GM18499 (cell line): ENCODE data around the gene AXIN2.
"Not testable (repeated sequence)": the region's sequence is repeated elsewhere in the genome, so short reads cannot be mapped to it uniquely, and the experiment has no call there.

Experiments used
- ATAC-seq: cut with Tn5 transposase; IDR thresholded peaks from one replicate; pipeline ENCODE4 v1.9.1; 2021; ENCODE audit warnings: moderate number of reproducible peaks; ENCODE audit not compliant: insufficient read depth, unreplicated experiment

Gene AXIN2

DNA sequence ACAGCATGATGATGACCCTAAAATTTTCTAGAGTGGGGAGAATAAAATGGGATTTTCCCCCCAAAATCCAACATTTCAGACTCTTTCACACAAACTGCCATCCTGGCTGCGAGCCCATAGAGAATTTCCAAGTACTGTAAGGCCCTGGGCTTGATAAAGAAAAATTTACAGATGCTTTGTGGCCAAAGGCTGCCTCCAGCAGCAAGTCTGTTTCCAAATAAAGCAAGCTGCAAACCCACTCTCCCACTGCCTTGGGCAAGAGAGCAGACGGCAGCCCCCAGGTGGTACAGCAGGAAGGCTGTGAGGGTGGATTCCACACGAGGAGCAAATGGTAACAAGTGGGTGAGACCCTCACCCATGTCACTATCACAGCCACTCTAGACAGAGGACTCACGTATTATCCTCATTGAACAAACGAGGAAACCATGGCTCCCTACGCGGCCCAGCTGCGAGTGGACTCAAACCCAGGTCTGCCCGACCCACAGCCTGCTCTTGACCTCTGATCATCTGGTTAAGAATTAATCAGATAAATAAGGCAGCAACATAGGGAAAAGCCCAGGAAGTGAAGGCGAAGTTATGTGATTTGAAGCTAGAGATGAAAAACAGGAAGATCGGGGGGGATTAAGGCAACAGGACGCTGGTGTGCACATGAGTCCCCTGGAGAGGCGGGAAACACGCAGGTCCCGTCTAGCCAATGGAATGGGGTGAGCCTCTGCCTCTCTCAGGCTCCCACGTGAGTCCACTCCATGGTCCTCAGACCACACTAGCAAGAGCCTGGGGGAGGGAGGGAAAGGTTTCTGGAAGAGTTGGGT lies 37.4 kb downstream of the AXIN2 start:
- no peak for ATAC-seq

DNA sequence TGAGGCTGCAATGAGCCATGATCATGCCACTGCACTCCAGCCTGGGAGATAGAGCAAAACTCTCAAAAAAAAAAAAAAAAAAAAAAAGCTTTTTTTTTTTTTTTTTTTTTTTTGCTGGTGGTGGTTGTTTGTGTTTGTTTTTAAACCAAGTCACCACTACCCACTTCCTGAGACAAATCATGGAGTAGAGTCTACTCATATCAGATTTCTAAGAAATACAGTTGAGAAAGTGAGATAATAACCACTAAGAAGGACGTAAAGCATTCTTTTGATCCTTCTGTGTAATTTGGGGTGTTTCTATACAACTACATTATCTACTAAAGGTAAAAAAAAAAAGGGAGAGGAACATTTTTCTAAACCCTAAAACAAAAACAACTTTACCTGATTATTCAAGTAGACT lies 38.0 kb downstream of the AXIN2 start:
- ATAC-seq, result no peak

DNA sequence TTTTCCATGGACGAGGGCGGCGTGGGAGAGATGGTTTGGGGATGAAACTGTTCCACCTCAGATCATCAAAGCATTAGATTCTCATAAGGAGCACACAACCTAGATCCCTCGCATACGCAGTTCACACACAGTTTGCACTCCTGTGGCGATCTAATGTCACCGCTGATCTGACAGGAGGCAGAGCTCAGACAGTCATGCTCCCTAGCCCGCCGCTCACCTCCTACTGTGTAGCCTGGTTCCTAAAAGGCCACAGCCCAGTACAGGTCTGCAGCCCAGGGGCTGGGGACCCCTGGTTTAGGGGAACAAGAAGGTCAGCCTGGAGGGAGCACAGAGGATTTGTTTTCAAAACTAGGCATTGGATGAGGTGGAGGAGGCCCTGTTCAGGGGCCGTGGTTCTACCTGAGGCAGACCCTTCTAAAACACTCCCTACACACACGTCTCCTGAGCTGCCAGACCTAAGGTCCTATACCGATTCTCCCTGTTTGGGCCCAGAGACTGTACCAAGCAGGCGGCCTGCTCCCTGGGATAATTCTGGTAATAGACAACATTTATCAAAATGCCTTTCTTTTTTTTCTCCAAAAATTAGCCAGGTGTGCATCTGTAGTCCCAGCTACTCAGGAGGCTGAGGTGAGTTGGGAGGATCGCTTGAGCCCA lies 38.6 kb downstream of the AXIN2 start:
- no peak for ATAC-seq

DNA sequence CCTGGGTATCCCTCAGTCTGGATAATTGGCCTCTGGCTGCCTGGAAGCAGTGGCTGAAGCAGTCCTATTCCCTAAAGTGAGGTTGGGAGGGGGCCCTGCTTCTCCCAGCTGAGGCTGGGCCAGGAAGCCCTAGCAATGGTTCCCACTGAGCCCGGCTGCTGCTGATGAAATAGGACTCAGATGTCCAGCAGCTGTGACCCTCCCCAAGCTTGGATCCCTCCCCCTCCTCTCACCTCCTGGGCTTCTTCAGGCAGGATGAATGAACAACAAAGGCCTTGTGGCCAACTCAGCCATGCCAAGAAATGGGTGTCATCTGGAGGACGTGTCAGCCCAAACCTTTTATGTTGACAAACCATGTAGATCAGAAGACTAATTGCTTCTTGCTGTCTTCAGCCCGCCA lies 42.0 kb downstream of the AXIN2 start:
- no peak for ATAC-seq

DNA sequence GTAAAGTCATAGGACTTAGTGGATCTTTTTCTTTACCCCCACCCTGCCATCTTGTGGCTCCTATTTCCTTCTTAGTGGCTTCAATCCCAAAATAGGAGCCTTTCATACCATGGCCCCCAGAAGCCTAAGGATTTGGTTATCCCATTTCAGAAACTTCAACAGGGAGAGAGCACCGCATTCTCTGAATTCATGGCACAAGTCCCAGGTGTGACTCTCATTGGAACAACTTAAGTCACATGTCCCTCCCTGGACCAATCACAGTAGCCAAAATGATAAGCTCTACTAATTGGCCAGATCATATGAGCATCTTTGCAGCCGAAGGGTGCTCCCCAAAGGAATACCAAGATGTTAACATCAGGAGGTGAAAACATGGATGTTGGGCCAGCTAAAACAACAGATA lies 43.2 kb downstream of the AXIN2 start:
- ATAC-seq, result no peak

DNA sequence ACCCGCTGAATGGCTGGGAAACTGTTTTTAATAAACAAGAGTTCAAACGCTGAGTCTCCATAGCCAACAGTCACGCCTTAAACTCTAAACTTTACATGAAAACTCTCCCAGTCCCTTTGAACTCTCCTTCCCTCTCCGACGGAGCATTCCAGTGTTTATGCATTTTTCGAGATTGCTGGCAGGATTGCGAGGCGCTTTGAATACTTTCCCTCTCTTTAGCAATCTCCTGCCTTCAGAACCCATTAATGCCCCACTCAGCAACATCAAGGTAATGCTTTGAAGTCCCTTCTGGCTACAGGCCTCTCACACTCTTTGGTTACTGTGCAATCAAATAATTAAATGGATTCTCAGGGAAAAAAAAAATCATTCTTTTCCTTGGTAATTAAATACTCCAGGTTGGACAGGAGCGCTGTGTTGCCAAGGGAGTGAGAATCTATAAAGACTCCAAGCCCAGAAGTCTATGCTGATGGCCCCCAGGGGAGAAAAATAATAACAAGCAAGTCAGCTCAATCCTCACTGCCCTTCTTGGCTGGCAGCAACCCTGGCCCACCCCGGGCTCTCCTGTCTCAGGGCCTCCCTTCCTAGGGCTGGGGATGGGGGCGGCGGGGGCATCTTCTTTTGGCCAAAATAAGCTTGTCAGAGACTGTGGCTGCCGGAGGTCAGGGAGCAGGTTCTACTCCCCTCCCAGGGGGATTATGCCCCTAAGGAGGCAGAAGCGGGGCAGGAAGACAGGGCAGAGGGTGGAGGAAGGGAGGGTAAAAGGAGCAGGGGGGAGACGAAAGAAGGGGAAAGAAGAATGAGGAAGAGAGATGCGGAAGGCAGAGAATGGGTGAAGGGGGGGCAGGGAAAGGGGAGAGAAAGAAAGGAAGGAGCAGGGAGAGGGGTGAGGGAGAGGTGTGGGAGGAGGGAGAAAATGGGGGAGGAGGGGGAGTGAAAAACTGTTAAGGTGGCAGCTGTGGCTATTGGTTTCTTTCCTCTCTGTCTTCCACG lies 45.2 kb downstream of the AXIN2 start:
- no peak for ATAC-seq

DNA sequence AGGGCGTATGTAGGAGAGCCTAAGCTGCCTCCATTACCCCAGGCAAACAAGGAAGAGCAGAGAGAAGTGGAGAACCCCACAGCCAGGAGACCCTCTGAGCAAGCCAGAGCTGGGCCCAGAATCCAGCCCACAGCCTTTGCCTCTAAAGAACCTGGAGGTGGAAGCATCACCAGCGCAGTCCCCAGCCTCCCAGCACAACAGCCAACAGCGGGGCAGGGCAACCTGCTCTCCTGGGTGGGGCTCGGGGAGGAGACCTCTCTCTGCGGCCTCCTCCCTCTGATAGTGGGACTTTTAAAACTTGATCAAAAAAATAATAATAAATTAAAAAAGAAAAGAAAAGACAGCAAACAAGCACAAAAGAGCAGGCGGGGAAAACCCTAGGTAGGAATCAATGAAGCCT lies 45.9 kb downstream of the AXIN2 start:
- no peak for ATAC-seq

DNA sequence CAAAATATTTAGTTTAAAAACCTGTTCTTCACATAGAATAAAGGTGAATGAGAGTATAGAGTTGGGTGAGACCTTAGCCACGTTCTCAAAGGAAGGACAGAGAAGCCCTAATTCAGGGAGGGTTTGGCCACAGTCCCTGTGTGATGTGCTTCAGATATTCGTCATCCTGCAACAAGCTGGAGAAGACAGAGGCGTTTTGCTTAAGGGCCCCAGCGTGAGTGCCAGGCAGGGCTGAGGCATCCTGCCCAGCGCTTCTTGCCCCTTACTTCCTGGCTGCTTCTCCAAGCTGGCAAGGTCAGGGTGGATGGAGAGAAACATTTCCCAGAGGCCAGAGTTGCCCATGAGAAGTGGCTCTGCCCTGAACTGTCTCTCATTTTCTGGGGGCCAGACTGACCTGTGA lies 46.9 kb downstream of the AXIN2 start:
- ATAC-seq, result no peak

DNA sequence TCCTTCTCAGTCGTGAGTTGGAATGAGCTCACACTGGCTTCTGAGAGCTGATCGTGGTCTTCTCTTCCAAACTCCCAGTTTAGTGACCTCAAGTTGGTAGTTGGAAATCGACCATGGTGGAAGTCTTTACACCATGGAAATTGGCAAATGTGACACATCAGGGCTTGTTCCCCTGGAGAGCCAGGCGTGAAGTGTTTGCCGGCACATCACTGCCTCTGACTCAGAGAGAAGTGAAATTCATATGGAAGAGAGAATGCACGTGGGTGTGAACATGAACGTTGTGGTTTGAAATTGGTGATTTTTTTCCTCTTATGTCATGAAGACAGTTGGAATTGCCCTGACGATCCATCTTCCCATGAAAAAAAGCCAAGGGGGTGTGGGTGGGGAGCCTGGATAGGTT lies 47.4 kb downstream of the AXIN2 start:
- no peak for ATAC-seq

DNA sequence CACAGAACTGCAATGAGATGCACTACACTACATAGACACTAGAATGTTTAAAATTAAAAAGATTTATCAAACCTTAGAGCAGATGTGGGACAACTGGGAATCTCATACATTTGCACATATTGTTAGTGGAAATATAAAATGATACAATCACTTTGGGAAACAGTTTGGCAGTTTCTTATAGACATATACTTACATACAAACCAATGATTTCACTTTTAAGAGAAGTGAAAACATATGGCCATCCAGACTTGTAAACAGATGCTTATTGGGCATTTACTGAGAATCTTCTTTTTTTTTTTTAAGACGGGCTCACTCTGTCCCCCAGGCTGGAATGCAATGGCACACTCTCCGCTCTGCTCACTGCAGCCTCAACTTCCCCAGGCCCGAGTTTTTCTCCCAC lies 50.1 kb downstream of the AXIN2 start:
- no peak for ATAC-seq

DNA sequence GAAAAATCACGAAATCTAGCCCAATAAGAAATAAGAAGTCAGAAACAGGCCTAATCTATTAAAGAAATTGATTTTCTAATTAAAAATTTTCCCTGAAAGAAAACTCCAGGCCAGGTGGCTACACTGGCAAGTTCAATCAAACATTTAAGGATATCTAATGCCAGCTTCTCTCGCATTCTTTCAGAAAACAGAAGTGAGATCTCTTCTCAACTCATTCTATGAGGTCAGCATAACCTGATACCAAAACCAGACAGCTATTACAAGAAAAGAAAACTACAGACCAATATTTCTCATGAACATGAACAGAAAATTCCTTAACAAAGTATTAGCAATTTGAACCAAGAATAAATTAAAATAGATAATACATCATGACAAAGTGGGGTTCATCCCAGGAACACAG lies 52.4 kb downstream of the AXIN2 start:
- ATAC-seq, result no peak

DNA sequence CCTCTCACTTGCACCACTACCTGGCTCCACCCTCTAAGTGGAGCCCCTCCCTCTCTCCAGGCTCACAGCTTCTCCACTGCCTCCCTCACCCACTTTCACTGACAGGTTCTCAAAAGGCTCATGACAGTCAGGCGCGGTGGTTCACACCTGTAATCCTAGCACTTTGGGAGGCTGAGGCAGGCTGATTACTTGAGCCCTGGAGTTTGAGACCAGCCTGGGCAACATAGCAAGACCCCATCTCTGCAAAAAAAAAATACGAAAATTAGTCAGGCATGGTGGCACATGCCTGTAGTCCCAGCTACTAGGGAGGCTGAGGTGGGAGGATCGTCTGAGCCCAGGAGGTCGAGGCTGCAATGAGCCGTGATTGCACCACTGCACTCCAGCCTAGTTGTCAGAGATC lies 56.8 kb downstream of the AXIN2 start:
- not testable (repeated sequence) for ATAC-seq

DNA sequence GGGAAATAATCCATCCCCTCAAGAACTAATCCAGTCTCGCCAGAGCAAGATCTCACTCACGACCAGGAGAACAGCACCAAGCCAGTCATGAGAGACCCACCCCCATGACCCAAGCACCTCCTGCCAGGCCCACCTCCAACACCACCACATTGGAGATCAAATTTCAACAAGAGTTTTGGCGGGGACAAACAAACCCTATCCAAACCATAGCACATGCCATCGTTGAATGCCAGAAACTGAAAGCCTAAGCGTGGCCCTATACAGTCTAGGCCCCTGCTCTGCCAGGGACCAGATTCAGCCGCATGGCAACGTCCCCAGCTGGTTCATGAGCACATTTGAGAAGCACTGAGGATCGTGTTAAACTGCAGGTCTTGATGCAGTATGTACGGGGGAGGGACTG lies 57.3 kb downstream of the AXIN2 start:
- ATAC-seq, result no peak

DNA sequence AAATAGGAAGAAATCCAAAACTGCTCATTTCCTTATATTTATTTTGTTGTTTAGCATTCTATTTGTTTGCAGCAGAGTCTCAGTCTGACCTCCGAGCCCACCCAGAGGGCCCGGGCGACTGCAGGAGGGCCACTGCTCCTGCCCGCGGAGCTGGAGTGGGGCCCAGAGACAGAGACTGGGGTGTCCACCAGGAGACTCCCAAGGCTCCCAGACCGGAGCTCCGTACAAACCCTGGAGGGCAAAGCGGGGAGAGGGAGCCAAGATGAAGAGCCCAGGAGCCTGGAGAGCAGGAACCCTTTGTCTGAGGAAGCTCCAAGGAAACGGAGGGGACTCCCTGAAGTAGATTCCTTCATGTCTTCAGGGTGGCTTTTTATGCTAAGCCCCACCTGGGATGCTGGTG lies 57.9 kb downstream of the AXIN2 start:
- ATAC-seq, result no peak

DNA sequence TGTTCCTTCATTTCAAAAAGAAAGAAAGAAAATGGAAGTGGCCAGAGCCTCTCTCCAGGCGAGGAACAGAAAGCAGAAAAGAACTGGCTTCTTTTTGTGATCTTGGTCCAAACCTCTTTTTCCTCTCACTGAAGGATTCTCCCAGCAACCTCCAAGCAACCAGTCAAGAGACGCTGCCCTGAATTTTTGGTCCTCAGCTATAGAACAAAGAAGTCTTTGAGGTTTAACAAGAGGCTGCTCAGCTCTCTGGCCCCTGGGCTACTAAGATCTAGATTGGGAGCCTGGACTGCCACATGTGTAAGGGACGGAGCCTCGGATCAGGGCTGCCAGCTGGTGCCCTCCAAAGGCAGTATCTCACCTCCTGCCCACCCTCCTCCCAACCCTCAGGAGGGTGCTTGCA lies 62.6 kb downstream of the AXIN2 start:
- no peak for ATAC-seq

DNA sequence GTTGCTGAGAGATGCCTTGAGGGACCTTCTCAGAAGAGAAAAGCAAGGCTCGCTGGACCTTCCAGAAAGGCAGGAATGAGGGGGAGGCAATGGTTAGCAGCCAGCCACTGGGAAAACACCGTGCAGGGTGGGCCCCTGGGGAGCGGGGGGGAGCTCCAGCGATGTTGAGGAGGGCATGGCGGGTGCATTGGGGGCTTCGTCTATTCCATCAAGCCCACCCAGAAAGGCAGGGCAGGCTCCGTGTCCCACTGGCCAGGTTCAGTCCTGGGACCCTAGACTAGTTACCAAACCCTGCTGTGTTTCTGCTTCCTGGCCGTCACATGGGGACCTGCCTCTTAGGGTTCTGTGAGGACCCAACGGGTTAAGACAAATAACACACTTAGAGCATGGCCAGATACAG lies 64.6 kb downstream of the AXIN2 start:
- ATAC-seq, result no peak

DNA sequence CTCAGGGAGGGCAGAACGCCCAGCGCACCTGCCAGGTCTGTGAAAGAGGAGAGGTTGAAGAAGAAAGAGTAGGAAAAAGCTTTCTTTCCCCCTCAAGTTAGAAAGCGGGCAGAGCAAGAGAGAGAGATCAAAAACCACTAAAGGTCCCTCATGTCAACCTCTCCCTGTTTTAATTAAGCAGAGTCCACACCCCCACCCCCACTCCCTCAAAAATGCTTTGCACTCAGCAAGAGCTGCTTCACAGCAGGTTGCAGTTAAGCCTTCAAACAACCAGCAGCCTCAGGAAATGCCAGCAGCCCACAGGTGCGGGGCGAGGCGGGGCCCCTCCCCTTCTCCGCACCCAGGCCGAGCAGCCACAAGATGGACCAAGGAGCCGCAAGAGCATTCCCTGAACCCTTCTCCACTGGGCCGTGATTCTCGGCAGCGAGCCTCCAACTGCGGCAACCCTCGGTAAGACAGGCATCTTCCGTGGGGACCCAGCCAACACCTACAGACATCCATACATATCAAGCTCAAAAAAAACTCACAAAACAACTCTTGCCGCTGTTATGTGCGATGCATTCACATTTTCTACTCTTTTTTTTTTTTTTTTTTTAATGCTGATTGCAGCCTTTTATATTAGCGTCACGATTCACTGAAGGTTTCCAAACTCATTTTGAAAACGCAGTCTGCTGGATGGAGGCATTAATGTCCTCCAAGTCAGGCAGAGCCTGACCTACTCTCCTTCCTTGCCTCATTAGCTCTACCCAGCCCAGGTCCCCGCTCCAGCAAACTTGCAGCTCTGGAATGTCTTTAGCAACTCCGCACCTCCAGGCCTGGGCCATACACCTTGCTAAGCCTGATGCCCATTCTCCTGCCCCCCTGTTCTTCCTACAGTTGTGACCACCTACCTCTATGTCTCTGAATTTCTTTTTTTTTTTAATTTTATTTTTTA lies 66.1 kb downstream of the AXIN2 start:
- ATAC-seq, result no peak

DNA sequence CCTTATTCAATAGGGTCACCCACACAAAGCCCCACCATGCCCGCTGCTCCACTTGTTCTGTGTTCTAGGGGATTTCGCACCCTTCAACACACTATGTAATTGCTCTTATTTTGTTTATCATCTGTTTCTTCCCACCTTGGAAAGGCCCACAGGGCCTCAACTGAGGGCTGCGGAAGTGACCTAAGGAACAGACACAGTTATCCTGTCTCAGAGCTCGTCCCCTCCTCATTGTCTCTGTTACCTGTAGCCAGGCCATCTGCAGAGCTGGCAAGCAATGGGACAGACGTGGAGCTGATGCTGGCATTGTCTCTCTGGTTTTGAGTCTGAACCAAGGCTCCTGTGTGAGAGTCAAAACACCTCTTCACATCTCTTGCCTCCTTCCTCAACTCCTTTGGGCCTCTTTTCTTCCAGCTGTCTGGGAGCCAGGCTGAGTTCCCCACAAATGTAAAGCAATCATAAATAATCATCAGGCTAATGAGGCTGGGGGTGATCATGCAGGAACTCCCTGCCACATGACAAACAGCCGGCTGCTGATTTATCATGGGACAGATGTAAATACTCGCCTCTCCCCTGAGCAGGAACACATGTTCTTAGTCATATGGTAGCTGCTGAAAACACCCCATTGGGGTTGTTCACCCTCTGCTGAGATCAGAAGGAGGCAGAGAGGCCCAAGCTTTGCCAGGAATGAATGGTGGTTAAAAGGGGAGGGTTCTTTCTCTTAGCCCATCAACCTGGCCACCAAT lies 71.9 kb downstream of the AXIN2 start:
- ATAC-seq, result no peak

DNA sequence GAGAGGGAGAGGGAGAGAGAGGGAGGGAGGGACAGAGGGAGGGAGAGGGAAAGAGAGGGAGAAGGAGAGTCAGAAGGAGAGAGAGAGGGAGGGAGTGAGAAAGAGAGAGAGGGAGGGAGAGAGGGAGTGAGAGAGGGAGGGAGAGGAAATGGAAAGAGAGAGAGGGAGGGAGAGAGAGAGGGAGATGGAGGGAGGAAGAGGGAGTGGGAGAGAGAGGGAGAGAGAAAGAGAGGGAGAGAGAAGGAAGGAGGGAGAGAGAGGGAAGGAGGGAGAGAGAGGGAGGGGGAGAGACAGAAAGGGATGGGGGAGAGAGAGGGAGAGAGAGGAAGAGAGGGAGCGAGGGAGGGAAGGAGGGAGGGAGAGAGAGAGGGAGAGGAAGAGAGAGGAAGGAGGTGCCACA lies 72.8 kb downstream of the AXIN2 start:
- no peak for ATAC-seq
